SIG-M5 treated with dmso at 0.1 percent for 504 hours (cell line): ENCODE results near the gene XKRX.

Experiments used
- DNase-seq: peaks from one replicate; lab custom pipeline; 2025; ENCODE audit not compliant: unreplicated experiment; lab: John Stamatoyannopoulos, UW

Gene XKRX

DNA sequence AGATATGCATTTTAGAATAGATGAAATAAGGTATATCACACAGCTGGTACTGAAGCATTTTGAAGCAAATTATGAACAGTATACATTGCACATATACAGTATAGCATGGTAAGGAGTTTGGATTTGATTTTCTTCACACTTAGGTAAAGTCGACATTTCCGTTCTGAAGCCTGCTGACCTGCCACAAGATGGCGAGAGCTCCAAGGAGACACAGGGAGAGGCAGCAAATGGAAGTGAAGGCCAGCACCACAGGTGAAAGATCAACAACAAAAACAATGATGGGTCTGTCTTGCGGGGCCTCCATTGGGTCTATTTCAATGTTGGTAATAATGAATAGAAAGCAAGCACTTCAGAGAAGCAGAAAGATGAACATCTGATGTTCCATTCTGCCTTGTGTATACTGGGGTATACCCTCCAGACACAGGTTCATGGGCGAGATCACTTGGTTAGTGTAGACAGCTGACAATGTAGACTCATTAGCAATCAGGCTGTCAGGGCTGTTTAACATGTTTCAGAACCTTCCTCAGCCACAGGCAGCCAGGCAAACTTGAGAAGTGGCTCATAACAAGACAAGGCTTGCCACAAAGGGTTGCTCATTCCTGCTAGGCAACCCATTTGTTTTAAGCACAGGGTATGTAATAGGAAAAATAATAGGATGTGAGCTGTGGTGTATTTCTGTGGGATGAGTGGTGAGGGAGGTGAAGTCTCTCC lies 33.2 kb downstream of the XKRX start:
- DNase-seq = peak; percentile 3

DNA sequence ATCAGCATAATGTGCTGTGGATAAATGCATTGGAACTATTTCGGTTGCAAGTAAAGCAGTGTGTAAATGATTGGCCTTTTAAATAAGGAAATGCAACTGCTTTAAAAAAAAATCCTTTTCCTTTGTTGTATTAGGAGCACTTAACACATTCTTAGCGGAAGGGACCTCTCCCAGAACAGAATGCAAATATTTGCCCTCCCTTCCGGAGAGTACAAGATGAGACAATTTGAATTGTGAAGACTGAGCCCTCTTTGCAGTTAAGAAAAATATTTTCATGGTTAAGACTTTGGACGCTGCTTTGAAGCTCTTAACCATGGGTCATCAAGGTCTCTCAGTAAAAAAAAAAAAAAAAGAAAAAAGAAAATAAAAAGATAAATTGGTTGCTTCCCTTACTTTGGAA lies 45.1 kb downstream of the XKRX start:
- DNase-seq = no peak

- DNase-seq = no peak
Observed at GRCh38 chrX:100880368-100880767, 48.3 kb downstream of the XKRX start.

GRCh38 chrX:100874325-100874724 lies 54.4 kb downstream of the XKRX start, which contains the start of gene NOX1:
TSS of gene NOX1 (minus strand) at chrX:100874359. CDS start at chrX:100874139, 220 bp downstream.
- DNase-seq = no peak

GRCh38 chrX:100871594-100872560 lies 56.8 kb downstream of the XKRX start:
- no peak for DNase-seq

DNA sequence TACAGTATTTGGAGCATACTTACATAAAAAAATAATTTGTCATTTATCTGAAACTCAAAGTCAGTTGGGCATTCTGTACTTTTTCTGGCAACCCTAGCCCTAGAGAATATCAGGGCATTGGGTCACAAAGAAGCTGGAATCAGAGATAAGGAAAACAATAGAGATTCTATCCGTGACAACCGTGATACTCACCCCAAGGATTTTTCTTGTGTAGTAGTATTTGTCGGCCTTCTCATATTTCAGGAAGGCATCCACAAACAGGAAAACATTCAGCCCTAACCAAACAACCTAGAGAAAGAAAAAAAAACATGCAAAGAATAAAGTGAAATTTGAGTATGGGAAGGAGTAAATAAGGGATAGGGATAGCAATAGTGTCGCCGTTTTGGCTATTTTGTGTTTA lies 58.2 kb downstream of the XKRX start:
- no peak for DNase-seq

- DNase-seq = no peak
Observed at GRCh38 chrX:100868273-100868672, 60.4 kb downstream of the XKRX start.

DNA sequence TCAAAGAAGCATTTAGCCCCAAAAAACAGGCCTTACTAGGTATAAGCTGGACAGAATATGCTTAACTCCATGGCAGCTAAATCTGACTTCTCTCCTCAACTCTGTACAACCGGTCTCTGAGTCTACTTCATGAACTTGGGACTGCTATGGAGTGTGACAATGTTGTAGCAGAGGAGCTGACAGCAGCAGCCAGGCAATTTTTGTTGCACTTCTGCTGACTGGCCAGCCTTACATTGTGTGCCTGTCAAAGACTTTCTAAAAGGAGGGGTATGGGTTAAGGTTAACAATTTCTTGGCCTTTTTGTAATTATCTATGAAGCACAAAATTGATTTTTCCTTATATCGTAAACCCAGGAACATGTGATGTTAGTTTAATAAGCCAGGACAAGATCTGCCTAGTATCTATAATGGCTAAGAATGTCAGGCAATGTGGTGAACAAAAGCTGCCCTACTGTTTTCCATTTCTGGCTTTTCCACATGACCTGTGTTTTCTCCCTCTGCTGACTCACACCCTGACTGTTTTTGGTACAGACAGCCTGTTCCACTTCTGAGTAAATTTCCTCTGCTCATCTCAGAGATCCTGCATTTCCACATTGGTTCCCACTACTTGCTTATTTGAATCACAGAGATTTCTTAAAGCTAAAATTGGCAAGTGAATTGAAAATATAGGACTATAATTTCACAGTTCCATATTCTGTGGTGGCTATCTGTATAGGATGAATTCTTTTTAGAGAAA lies 63.9 kb downstream of the XKRX start:
- DNase-seq = no peak
